22Rv1 (cell line): Measurements from ENCODE around the gene TIMELESS.

ENCODE experiments used
- H3K27ac ChIP-seq: fragments of 450-650 bp; 2 replicates; pipeline ENCODE4 v1.5.1; 2017
- ZFX ChIP-seq: fragments of 450-650 bp; IDR thresholded peaks from 2 replicates; pipeline ENCODE4 v1.6.1; 2017; ENCODE audit warnings: antibody characterized with exemption, borderline replicate concordance
- TF ChIP-seq, protein P1 (sequence below): fragments of 450-650 bp; IDR thresholded peaks from 2 replicates; pipeline ENCODE4 v1.5.1; 2017; ENCODE audit warnings: mild to moderate bottlenecking

Gene TIMELESS

DNA sequence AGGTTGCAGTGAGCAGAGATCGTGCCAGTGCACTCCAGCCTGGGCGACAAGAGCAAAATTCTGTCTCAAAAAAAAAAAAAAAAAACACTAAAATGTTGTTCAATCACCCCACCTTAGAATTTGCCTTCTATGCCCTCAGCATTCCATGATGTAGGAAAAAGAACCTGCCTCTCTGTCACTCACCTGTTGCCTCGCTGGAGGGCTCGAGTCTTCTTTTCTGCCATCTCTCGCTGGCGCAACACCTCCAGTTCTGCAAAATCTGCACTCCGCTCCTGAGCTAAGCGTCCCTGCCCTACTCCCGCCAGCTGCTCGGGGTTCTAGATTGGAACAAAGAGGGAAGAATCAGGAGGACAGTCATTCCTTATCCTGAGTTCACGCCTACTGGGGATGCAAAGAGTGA lies 17.9 kb downstream of the TIMELESS start:
- no peak for TF ChIP-seq ZFX
- TF ChIP-seq, protein P1, sequence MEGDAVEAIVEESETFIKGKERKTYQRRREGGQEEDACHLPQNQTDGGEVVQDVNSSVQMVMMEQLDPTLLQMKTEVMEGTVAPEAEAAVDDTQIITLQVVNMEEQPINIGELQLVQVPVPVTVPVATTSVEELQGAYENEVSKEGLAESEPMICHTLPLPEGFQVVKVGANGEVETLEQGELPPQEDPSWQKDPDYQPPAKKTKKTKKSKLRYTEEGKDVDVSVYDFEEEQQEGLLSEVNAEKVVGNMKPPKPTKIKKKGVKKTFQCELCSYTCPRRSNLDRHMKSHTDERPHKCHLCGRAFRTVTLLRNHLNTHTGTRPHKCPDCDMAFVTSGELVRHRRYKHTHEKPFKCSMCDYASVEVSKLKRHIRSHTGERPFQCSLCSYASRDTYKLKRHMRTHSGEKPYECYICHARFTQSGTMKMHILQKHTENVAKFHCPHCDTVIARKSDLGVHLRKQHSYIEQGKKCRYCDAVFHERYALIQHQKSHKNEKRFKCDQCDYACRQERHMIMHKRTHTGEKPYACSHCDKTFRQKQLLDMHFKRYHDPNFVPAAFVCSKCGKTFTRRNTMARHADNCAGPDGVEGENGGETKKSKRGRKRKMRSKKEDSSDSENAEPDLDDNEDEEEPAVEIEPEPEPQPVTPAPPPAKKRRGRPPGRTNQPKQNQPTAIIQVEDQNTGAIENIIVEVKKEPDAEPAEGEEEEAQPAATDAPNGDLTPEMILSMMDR = no peak
- H3K27ac ChIP-seq = no peak overlapping the region

DNA sequence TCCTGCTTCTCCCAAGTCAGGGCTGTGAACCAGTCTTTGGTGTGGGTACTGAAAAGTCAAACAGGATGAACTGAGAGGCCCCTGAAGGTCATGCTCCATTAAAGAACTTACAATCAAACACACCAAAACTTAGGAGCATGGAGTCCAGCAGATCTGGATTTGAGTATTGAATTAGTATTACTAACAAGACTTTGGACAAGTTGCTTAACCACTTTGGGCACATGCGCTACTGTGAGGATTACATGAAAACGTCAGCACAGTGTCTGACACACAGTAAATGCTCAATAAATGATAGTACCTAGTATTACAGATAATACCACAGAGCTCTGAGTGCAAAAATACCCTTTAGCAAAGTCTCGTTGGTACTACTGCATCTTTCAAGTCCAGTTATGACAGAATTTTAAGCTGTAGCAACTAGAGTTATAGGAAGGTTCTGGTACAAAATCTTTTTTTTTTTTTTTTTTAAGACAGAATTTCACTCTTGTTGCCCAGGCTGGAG lies 23.2 kb downstream of the TIMELESS start:
- TF ChIP-seq, protein P1 = no peak
- TF ChIP-seq ZFX = no peak
- no peak overlapping the region for H3K27ac ChIP-seq

DNA sequence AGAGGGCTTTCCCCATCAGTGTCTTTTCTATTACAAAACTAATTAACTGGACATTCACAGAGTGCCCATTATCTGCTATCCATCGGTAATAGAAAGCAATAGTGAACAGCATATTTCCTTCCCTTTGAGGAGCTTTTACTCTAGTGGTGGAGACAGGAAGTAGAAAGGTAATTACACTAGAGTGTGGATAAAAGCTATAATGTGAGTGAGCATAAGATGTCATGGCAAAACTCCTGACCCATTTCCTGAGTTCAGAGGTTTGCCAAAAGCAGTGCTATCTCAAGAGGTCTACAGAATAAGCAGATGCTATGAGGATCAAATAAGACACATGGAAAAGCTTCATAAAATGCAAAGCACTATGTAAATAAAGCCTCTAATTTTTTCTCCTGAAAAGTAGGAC lies 24.0 kb downstream of the TIMELESS start:
- TF ChIP-seq, protein P1 = no peak
- no peak for TF ChIP-seq ZFX
- no peak overlapping the region for H3K27ac ChIP-seq

DNA sequence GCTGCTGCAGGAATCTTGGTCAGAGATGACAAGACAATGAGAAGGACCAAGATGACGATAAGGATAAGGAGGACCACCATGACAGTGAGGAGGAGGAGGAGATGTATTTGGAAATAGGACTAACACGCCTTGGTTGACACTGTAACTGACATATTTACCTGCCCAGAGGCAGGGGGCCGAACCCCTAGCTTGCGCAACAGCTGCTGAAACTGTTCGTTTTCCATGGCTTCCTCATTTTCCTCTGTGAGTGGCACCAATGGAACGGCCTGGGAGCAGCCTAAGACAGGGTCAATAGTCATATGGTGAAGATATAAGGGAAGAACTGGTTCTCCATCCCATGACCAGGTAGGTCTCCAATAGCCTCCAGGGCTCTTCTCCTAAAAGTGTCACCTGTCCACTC lies 28.8 kb downstream of the TIMELESS start:
- no peak overlapping the region for H3K27ac ChIP-seq
- TF ChIP-seq ZFX = no peak
- TF ChIP-seq, protein P1 = no peak

DNA sequence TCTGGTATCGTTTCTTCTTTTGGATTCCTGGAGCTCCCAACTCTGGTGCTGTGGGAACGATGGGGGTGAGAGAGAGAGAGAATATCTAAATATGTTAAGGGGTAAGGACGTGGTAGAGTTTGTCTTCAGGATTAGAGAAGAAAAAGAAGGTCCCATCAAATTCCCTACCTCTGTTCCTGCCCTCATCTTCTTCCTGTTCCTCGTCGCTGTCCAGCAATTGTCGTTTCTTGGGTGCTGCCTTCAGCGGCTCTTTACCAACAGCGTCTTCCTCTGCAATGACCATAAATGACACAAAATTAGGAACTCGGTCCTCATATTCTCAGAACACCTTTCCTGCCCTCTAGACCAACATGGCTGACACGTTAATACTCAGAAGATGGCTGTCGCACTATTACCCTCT lies 31.5 kb downstream of the TIMELESS start:
- TF ChIP-seq, protein P1 = no peak
- no peak for TF ChIP-seq ZFX
- H3K27ac ChIP-seq = no peak overlapping the region

DNA sequence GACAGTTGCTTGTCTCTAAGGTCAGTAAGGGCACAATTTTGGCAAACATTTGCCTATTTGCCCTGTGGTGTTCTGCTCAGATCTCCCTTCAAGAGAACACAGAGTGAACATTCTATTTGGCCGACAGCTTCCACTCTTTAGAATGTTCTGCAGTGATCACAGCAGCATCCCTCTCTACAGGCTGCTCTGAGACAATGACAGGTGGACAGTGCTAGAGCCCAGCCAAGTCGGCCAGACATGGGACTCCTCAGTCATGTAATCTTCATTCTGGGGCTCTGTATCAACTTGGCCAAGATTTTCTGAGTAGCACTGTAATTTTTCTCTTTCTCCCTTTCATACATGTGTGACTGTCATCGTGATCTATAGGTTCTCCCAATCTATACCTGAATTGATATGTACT lies 34.8 kb downstream of the TIMELESS start:
- TF ChIP-seq, protein P1 = no peak
- TF ChIP-seq ZFX = no peak
- H3K27ac ChIP-seq = no peak overlapping the region

DNA sequence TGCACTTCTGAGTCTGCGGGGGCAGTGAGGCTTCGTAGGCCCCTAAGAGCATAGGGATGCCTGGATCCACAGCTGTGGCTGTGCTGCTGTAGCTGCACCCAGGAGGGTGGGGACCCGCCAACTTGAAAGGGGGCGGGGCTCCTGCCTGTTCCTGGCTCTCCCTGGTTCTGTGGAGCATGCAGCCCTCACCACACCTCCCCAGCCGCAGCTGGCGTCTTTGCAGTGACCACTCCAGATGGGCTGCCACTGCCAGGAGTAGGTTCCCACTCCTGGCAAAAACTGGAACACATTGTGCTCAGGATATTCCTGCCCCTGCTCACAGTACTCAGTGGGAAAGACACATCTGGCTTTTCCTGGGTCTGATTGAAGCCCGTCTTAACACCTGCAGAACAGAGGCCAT lies 35.8 kb downstream of the TIMELESS start:
- TF ChIP-seq ZFX = no peak
- TF ChIP-seq, protein P1 = no peak
- no peak overlapping the region for H3K27ac ChIP-seq
